AG04450 (cell line): ENCODE results near the gene ARSI. TPM values are rescaled to one million over a fixed set of nuclear protein-coding genes. Genes with fewer than 3 reads are reported as not detected.

Experiments
- CTCF ChIA-PET: fragments of 300-600, 350-600 bp; formaldehyde crosslinking; extraction: SDS; loops from one replicate; lab custom pipeline; 2022; ENCODE audit warnings: antibody characterized with exemption, inconsistent platforms; lab: Charles Lee
- POLR2A ChIA-PET: fragments of 350-600 bp; formaldehyde crosslinking; extraction: SDS; loops from one replicate; lab custom pipeline; 2021; ENCODE audit warnings: antibody characterized with exemption, inconsistent platforms; lab: Yijun Ruan, JAX
- DNase-seq: peaks from one replicate; pipeline ENCODE4 v3.0.0-alpha.2; 2011; ENCODE audit warnings: low read depth, low spot score
- H3K27ac ChIP-seq: one replicate; pipeline ENCODE4 v1.5.1; 2012; ENCODE audit warnings: low read depth, low read length, control low read depth
- H3K27me3 ChIP-seq: one replicate; pipeline ENCODE4 v1.6.0; 2012; ENCODE audit warnings: low read length; ENCODE audit not compliant: control insufficient read depth, insufficient read depth
- H3K4me3 ChIP-seq: 2 replicates; pipeline ENCODE4 v1.5.1; 2011; ENCODE audit warnings: mild to moderate bottlenecking, low read depth, low read length, control low read depth
- H3K9me3 ChIP-seq: 2 replicates; pipeline ENCODE4 v1.5.1; 2012; ENCODE audit warnings: low read length; ENCODE audit not compliant: control insufficient read depth, insufficient read depth
- CTCF ChIP-seq: IDR thresholded peaks from 2 replicates; pipeline ENCODE4 v1.5.1; 2011; ENCODE audit warnings: low read depth, low read length, control low read depth, inconsistent platforms
- polyA plus RNA-seq: library from polyadenylated mRNA; depleted of rRNA; stranded (reverse); fragments of >200 nt; gene quantifications from 2 replicates; pipeline ENCODE4 v1.2.3, GENCODE V29; 2011

The ARSI gene
- polyA plus RNA-seq, 1 experiment = 11.3 TPM

GRCh38 chr5:150341989-150342388 is 39.3 kb upstream of the ARSI start:
- no peak for TF ChIP-seq CTCF
- Histone ChIP-seq H3K27me3 (no peaks in the 10 kb centered on the region), H3K9me3 (no peaks in the 10 kb centered on the region), H3K4me3 (no peak overlapping the region), H3K27ac (no peak overlapping the region)
- DNase-seq = no peak
- ChIA-PET POLR2A (no interaction called here), CTCF (interaction anchor here (0.9 kb wide), 1 partner anchor 9 kb away, joined by 3 read pairs; no protein-coding TSS in a partner anchor)

GRCh38 chr5:150341331-150341730 is 38.6 kb upstream of the ARSI start:
- POLR2A ChIA-PET = interaction anchor here (0.6 kb wide), 1 partner anchor 81 kb away, joined by 3 read pairs; no protein-coding TSS in a partner anchor
- no peaks in the 10 kb centered on the region for H3K27me3 ChIP-seq
- H3K9me3 ChIP-seq = no peaks in the 10 kb centered on the region
- no peak overlapping the region for H3K4me3 ChIP-seq
- CTCF ChIA-PET = interaction anchor here (2.8 kb wide), 1 partner anchor 9 kb away, joined by 10 read pairs; no protein-coding TSS in a partner anchor
- H3K27ac ChIP-seq = no peak overlapping the region
- DNase-seq = no peak
- no peak for TF ChIP-seq CTCF

GRCh38 chr5:150340614-150341255 is 38.0 kb upstream of the ARSI start:
- Histone ChIP-seq H3K9me3 (no peaks in the 10 kb centered on the region), H3K4me3 (no peak overlapping the region), H3K27me3 (no peaks in the 10 kb centered on the region), H3K27ac (no peak overlapping the region)
- DNase-seq = no peak
- POLR2A ChIA-PET = interaction anchor here (0.6 kb wide), 1 partner anchor 80 kb away, joined by 3 read pairs; no protein-coding TSS in a partner anchor
- TF ChIP-seq CTCF = no peak
- CTCF ChIA-PET = interaction anchor here (2.8 kb wide), 1 partner anchor 10 kb away, joined by 10 read pairs; no protein-coding TSS in a partner anchor

GRCh38 chr5:150339841-150340240 is 37.1 kb upstream of the ARSI start:
- ChIA-PET CTCF (interaction anchor here (0.5 to 2.8 kb wide), 3 partner anchors 11 to 347 kb away, joined by 3 to 10 read pairs (median 3); no protein-coding TSS in a partner anchor), POLR2A (no interaction called here)
- H3K27ac ChIP-seq = no peak overlapping the region
- no peaks in the 10 kb centered on the region for H3K9me3 ChIP-seq
- H3K4me3 ChIP-seq = no peak overlapping the region
- no peak for DNase-seq
- H3K27me3 ChIP-seq = no peaks in the 10 kb centered on the region
- no peak for TF ChIP-seq CTCF

GRCh38 chr5:150339165-150339564 is 36.5 kb upstream of the ARSI start:
- CTCF ChIA-PET = interaction anchor here (0.6 to 2.8 kb wide), 3 partner anchors 8 to 346 kb away, joined by 3 to 10 read pairs (median 3); no protein-coding TSS in a partner anchor
- TF ChIP-seq CTCF = no peak
- Histone ChIP-seq H3K27ac (no peak overlapping the region), H3K9me3 (no peaks in the 10 kb centered on the region), H3K27me3 (no peaks in the 10 kb centered on the region), H3K4me3 (no peak overlapping the region)
- DNase-seq = no peak
- POLR2A ChIA-PET = no interaction called here
